HepG2 (cell line): ENCODE data around the gene SDK2. TPM values are rescaled to one million over a fixed set of nuclear protein-coding genes. Genes with fewer than 3 reads are reported as not detected.

ENCODE experiments used
- CEBPG ChIP-seq: IDR thresholded peaks from 2 replicates; pipeline ENCODE4 v1.6.1; 2016
- DNMT3B ChIP-seq: conservative IDR thresholded peaks from 2 replicates; pipeline ENCODE4 v1.6.1; 2016; ENCODE audit warnings: missing biosample characterization, control low read depth
- ERF ChIP-seq: IDR thresholded peaks from 2 replicates; pipeline ENCODE4 v1.6.1; 2018; ENCODE audit warnings: missing biosample characterization, missing genetic modification reagents
- FOXP4 ChIP-seq: sonication (generic); formaldehyde crosslinking; IDR thresholded peaks from 2 replicates; pipeline ENCODE4 v1.4.0; 2020; ENCODE audit warnings: missing genetic modification reagents
- GMEB1 ChIP-seq: sonication (generic); formaldehyde crosslinking; IDR thresholded peaks from 2 replicates; pipeline ENCODE4 v1.5.1; 2020; ENCODE audit warnings: missing genetic modification reagents, mild to moderate bottlenecking, borderline replicate concordance
- HCFC1 ChIP-seq: fragments of 150-350 bp; IDR thresholded peaks from 2 replicates; pipeline ENCODE4 v1.6.1; 2014; ENCODE audit warnings: low read depth, low read length
- HDAC2 ChIP-seq: sonication (generic); formaldehyde crosslinking; IDR thresholded peaks from 2 replicates; pipeline ENCODE4 v1.4.0; 2020; ENCODE audit warnings: missing genetic modification reagents
- HNF4A ChIP-seq: sonication (generic); formaldehyde crosslinking; IDR thresholded peaks from 2 replicates; pipeline ENCODE4 v1.4.0; 2020; ENCODE audit warnings: missing genetic modification reagents
- HOXA3 ChIP-seq: sonication (generic); formaldehyde crosslinking; IDR thresholded peaks from 2 replicates; pipeline ENCODE4 v1.5.0; 2020; ENCODE audit warnings: missing genetic modification reagents
- LBX2 ChIP-seq: sonication (generic); formaldehyde crosslinking; IDR thresholded peaks from 2 replicates; pipeline ENCODE4 v1.5.0; 2020; ENCODE audit warnings: missing genetic modification reagents, mild to moderate bottlenecking, borderline replicate concordance
- MEF2D ChIP-seq: sonication (generic); formaldehyde crosslinking; IDR thresholded peaks from 2 replicates; pipeline ENCODE4 v1.5.1; 2020; ENCODE audit warnings: mild to moderate bottlenecking, missing genetic modification reagents
- PHF5A ChIP-seq: IDR thresholded peaks from one replicate; pipeline ENCODE4 v1.6.1; 2018; ENCODE audit warnings: low read depth, missing genetic modification reagents; ENCODE audit not compliant: unreplicated experiment
- SIN3A ChIP-seq: IDR thresholded peaks from 2 replicates; pipeline ENCODE4 v1.6.1; 2011; ENCODE audit warnings: low read depth, mild to moderate bottlenecking, control low read depth, low read length, borderline replicate concordance
- SUZ12 ChIP-seq: fragments of 150-350 bp; IDR thresholded peaks from 2 replicates; pipeline ENCODE4 v1.6.1; 2014; ENCODE audit warnings: low read depth, low read length
- TEAD3 ChIP-seq: optimal IDR thresholded peaks from 2 replicates; pipeline ENCODE3; 2016; ENCODE audit warnings: borderline replicate concordance
- TRIM22 ChIP-seq: fragments of 450-650 bp; IDR thresholded peaks from 2 replicates; pipeline ENCODE4 v1.6.1; 2017
- XRCC5 ChIP-seq: fragments of 200-400 bp; formaldehyde crosslinking; optimal IDR thresholded peaks from 2 replicates; pipeline ENCODE3; 2017; ENCODE audit warnings: mild to moderate bottlenecking, low read length
- ZBTB43 ChIP-seq: sonication (generic); formaldehyde crosslinking; conservative IDR thresholded peaks from 2 replicates; pipeline ENCODE4 v1.4.0; 2020; ENCODE audit warnings: missing genetic modification reagents
- ZGPAT ChIP-seq: IDR thresholded peaks from 2 replicates; pipeline ENCODE4 v1.6.1; 2016; ENCODE audit warnings: mild to moderate bottlenecking
- ZNF264 ChIP-seq: sonication (generic); formaldehyde crosslinking; IDR thresholded peaks from 2 replicates; pipeline ENCODE4 v1.4.0; 2020; ENCODE audit warnings: missing genetic modification reagents
- ZNF501 ChIP-seq: sonication (generic); formaldehyde crosslinking; IDR thresholded peaks from 2 replicates; pipeline ENCODE4 v1.5.1; 2020; ENCODE audit warnings: mild to moderate bottlenecking, moderate library complexity, missing genetic modification reagents
- ZNF768 ChIP-seq: sonication (generic); formaldehyde crosslinking; IDR thresholded peaks from 2 replicates; pipeline ENCODE4 v1.4.0; 2020; ENCODE audit warnings: missing genetic modification reagents
- ZNF792 ChIP-seq: IDR thresholded peaks from 2 replicates; pipeline ENCODE4 v1.6.1; 2016
- ZSCAN29 ChIP-seq: sonication (generic); formaldehyde crosslinking; conservative IDR thresholded peaks from 2 replicates; pipeline ENCODE4 v1.4.0; 2020; ENCODE audit warnings: mild to moderate bottlenecking, missing genetic modification reagents
- polyA plus RNA-seq, 8 experiments: library from polyadenylated mRNA; depleted of rRNA in 3 of 8; stranded (reverse) in 7 of 8; unstranded in 1 of 8; fragments of >200 nt; fragmentation: Illumina TruSeq in 4 of 8; extraction: Trizol in 4 of 8; gene quantifications; 2 replicates each; pipeline versions ENCODE4 v1.2.1 to v1.2.3, GENCODE V29; 2011 to 2016; ENCODE audit warnings: low read depth in 4 of 8, missing spikeins in 1 of 8, mixed read lengths in 1 of 8; ENCODE audit not compliant: insufficient read depth in 1 of 8
- total RNA-seq, 5 experiments: library from RNA; depleted of rRNA; stranded (reverse); fragments of >200 nt; fragmentation: Illumina TruSeq; extraction: Trizol; gene quantifications; 2 replicates each; pipeline ENCODE4 v1.2.3, GENCODE V29; 2016; ENCODE audit warnings: low read depth in 1 of 5

The SDK2 gene
- total and polyA plus RNA-seq, 2 of the 13 experiments (the other 11 are each of a cell fraction or from before 2014, with no cell fraction given) = not detected

GRCh38 chr17:73657473-73658116 lies 13.3 kb upstream of the SDK2 start (continued):
- TF ChIP-seq ZGPAT (CRISPR knock-in tag) (0 out of 2 replicates have a peak, but pooled peaks have one; percentile 42), ZNF768 (CRISPR knock-in tag) (0 out of 2 replicates have a peak, but pooled peaks have one; percentile 21), ZSCAN29 (CRISPR knock-in tag) (peak; percentile 87), TEAD3 (CRISPR knock-in tag) (peak; percentile 60), FOXP4 (CRISPR knock-in tag) (0 out of 2 replicates have a peak, but pooled peaks have one; percentile 23), HCFC1 (no peak), MEF2D (no peak), ZNF264 (CRISPR knock-in tag) (no peak), DNMT3B (CRISPR knock-in tag) (no peak), HNF4A (CRISPR knock-in tag) (peak; percentile 58), SUZ12 (no peak), ERF (CRISPR knock-in tag) (peak; percentile 47; the same call in 1 of the 2 replicates), HDAC2 (CRISPR knock-in tag) (no peak), ZBTB43 (CRISPR knock-in tag) (no peak), ZNF792 (CRISPR knock-in tag) (0 out of 2 replicates have a peak, but pooled peaks have one; percentile 31), CEBPG (CRISPR knock-in tag) (no peak), SIN3A (no peak), XRCC5 (peak; percentile 82), ZNF501 (CRISPR knock-in tag) (peak; percentile 42; the same call in 1 of the 2 replicates), TRIM22 (no peak), PHF5A (no peak), GMEB1 (CRISPR knock-in tag) (no peak), HOXA3 (CRISPR knock-in tag) (0 out of 2 replicates have a peak, but pooled peaks have one; percentile 12), LBX2 (CRISPR knock-in tag) (no peak)
